NOMO-1 treated with DMSO at 0.1 percent for 48 hours (cell line): ENCODE measurements around the gene EMP3.
"Not testable (repeated sequence)": the region's sequence is repeated elsewhere in the genome, so short reads cannot be mapped to it uniquely, and the experiment has no call there.

Experiments used
- DNase-seq: peaks from one replicate; lab custom pipeline; 2025; ENCODE audit not compliant: unreplicated experiment; lab: John Stamatoyannopoulos, UW

Gene EMP3

DNA sequence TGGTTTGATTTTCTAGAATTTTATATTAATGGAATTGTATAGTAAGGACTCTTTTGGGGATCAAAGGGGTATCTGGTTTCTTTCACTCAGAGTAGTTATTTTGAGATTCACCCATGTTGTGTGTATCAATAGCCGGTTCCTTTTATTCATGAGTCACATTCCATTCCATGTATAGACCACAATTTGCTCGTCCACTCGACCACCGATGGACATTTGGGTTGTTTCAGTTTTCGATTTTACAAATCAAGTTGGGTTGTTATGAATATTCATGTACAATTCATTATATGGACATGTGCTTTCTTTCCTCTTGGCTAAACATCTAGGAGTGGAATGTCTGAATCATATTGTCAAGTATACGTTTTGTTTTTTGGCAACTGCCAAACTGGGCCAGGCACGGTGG is 9.6 kb upstream of the EMP3 start:
- no peak for DNase-seq

DNA sequence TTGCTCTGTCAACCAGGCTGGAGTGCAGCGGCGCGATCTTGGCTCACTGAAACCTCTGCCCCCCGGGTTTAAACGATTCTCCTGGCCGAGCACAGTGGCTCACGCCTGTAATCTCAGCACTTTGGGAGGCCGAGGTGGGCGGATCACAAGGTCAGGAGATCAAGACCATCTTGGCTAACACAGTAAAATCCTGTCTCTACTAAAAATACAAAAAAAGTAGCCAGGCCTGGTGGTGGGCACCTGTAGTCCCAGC is 7.7 kb upstream of the EMP3 start:
- DNase-seq: not testable (repeated sequence)

- no peak for DNase-seq
Observed at GRCh38 chr19:48318286-48318987, 6.9 kb upstream of the EMP3 start.

GRCh38 chr19:48319647-48320541 is 5.5 kb upstream of the EMP3 start:
- DNase-seq: peak; percentile 50

GRCh38 chr19:48321372-48321621 is 4.1 kb upstream of the EMP3 start:
- peak; percentile 93 for DNase-seq

DNA sequence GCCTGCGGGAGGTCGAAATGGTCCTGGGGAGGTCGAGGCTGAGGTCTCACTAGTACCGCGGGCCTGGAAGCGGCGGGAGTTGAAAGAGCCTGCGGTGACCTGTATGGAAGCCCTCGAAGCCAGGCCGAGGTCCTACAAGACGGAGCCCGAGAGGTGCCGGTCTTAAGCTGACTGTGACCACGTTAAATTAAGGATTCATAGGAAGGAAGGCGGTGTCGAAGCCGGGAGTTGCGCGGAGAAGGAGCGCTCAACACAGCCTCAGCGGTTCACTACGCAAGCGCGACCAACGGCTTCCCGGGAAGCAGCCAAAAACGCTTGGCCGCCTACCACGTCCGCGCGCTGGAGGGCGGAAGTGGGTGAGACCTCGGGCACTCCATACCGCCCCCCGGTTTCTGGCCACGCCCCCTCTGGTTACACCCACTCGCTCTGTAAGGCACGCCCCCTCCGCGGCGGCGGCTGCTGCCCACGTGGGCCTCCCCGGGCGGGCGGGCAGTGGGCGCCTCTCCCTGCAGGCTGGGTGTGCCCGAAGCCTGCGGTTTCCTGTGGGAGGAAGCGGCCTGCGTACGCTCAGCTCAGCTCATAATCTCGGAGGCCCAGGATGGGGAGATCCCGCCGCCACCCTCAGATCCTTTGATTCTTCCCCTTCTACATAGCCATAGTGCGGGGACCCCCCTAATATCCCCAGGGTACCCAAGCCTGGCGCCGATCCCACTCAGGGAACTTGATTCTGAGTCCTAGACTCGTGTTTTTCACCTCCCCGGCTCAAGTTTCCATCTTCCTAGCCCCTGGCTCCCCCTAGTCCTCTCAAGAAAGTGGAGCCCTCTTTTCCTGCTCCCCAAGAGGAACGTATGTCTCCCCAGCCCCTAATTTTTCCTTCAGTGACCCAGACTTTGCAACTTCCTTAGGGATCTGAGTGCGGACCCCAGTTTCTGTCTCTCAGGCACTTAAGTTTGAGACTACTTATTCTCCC is 3.4 kb upstream of the EMP3 start:
- DNase-seq: peak; percentile 97

GRCh38 chr19:48329167-48329891 is 4.0 kb downstream of the EMP3 start:
- peak; percentile 57 for DNase-seq

DNA sequence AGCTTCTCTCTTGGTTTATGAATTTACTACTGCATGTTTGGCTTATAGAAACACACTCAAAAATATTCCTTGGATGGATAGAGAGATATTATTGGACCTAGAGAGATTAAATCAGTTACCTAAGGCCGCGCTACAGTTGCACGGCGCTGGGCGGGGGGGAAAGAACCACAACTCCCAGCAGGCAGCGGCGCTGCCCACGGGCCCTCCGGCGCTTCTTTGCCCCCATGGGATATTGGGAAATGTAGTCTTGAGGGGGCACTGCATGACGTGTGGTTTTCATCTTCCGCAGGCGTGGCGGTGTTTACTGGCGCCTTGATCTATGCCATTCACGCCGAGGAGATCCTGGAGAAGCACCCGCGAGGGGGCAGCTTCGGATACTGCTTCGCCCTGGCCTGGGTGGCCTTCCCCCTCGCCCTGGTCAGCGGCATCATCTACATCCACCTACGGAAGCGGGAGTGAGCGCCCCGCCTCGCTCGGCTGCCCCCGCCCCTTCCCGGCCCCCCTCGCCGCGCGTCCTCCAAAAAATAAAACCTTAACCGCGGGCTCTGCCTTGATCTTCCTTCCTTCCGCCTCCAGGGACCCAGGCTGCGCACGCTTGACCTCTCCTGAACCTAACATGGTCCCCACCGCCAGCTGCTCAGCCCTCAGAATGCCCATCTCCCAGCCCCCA is 4.8 kb downstream of the EMP3 start:
- DNase-seq: peak; percentile 91

GRCh38 chr19:48332351-48332661 is 7.0 kb downstream of the EMP3 start:
- no peak for DNase-seq

DNA sequence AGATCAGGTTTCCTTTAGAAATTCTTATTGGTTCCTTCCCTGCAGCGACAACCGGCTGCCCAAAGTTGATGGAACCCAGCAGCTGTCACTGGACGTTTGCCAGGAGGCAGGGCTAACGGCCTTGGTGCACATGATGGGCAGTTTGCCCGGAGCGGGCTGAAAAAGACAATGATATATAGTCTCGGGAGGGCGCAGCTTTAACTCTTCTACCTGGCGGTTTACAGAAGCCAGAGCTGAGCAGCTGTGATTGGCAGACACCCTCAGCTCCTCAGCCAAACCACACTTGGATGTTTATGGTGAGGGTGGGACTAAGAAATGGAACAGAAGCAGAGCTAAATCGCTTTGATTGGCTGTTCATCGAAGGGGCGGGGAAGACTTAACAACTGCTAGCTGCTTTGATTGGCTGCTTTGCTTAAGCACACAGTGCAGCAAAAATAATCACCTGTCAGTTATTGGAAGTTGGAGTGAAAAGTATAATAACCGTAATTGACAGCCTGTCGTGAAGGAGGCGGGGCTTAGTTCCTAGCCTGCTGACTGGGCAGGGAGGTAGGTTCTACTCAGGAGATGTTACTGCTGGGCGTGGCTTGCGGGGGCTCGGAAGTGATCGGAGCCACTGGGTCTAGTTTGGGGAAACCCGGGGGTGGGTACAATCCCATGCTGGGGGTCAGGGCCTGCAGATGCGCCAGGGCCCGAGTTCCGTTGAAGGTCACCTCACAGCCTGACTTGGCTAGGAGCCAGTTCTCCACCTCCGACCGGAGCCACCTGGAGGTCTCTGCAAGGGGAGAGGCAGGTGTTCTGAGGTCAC is 7.5 kb downstream of the EMP3 start:
- peak; percentile 100 for DNase-seq

- peak; percentile 91 for DNase-seq
Observed at GRCh38 chr19:48333467-48334384, 8.4 kb downstream of the EMP3 start.

GRCh38 chr19:48338253-48338755 is 13.0 kb downstream of the EMP3 start:
- DNase-seq: no peak

DNA sequence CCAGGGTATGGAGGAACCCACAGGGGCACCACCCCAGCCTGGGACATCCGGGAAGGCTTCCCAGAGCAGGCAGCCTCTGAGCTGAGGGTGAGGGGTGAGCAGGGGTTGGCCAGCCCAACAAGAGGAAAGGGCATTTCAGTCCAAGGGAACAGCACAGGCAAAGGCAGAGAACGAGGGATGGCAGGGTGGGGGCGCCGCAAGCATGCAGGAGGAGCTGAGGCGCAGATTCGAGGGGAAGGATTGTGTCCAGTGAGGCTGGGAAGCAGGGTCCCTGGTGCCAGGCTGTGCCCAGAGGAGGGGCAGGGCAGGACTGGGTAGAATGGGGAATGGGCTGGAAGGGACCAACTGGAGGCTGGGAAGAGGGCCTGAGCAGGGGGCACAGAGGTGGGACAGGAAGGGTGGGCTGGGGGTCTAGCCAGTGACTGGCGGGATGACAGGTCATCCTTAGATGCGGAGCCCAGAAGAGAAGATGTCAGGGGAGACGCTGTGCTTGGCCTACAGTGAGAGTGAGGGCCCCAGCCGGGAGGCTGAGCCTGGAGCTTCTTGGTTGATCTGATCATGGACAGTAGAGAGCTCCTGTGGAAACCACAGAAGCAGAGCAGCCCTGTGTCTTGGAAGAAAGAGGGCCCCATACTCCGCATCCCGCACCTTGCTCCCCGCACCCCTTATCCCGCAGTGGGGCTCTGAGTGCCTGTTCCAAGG is 13.6 kb downstream of the EMP3 start:
- no peak for DNase-seq

GRCh38 chr19:48340995-48341394 is 15.6 kb downstream of the EMP3 start:
- no peak for DNase-seq

DNA sequence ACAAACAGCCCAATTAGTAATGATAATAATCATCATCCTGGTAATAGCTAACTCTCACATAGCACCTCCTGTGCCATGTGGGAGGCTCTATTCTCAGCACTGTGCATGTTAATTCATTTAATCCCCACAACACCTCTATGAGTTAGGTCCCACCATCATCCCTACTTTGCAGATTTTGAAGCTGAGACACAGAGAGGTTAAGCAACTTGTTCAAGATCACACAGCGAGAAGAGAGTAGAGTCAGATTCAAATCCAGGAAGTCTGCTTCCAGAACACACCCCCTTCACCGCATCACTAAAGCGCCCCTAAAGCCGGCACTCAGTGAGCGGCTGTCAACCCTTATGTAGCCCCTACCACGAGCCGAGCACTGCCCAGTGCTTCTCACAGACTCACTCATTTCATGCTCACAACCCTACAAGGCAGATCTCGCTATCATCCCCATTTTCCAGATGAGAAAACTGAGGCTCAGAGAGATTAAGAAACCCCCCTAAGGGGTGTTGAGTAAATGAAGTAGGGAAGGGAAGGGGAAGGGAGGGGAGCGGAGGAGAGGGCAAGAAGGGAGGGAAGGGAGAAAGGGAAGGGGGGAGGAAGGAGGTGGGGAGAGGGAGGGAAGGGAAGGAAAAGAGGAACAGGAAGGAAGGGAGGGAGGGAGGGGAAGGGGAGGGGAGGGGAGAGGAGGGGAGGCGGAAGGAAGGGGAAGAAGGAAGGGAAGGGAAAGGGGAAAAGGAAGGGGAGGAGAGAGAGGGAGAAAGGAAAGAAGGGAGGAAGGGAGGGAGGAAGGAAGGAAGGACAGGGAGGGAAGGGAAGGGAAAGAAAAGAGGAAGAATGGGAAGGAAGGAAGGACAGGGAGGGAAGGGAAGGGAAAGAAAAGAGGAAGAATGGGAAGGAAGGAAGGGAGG is 16.4 kb downstream of the EMP3 start:
- DNase-seq: no peak

DNA sequence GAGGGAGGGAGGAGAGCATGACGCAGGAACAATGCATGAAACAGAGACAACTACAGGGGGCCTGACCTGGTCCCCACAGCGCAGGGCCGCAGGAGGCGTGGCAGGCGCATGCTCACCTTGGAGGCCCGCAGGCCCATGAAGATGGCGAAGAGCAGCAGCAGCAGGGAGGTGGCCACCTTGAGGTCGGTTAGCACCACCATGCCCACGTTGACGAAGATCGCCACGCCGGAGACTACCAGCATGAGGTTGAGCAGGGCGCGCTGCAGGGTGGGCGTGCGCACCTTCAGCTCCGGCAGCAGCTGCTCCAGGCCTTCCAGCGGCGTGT is 17.0 kb downstream of the EMP3 start:
- DNase-seq: no peak

DNA sequence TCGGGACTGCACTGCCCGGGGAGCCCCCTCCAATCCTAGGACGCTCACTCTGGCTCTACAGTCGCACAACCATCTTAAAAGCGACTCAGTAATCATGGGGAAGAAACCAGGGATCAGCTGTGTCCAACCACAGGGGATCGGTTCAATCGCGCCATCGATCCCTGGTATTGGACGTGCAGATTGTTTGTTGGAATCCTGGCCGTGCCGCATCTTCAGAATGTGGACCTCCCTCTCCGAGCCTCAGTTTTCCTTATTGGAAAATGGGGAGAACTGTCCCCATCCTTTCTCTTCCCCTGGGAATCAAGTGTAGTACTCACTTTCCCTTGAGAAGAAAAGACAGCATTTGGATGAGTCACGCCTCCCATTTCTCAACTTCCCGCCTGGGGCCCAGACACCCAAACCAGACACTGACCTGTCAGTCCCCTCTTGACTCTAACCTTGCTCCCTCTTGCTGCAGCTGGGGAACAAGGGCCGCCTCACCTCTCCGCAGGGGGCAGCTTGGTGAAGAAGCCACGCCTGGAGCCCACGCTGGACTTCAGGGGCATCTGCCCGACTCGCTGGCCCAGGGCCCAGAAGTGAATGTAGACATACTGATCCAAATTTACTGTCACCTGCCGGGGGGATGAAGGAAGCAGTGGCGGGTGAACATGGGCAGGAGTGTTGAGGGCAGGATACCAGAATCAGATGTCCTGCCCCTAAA is 17.6 kb downstream of the EMP3 start:
- no peak for DNase-seq
